ENCODE data around the gene SHISA6.

Gene SHISA6

GRCh38 chr17:11240841-11241610 is at the start of gene SHISA6:
SHISA6 (plus strand) TSS chr17:11241213.
- no peak for DNase-seq (ENCODE audit: low spot score)
- no peak for FAIRE-seq

- no peak for FAIRE-seq
- DNase-seq (ENCODE audit: low spot score): no peak
These were observed 45.2 kb upstream of the SHISA6 start for GRCh38 chr17:11195801-11196200.

GRCh38 chr17:11204991-11205390 is 36.0 kb upstream of the SHISA6 start:
- no peak for DNase-seq (ENCODE audit: low spot score)
- no peak for FAIRE-seq

- FAIRE-seq: no peak
- no peak for DNase-seq (ENCODE audit: low spot score)
These were observed 35.4 kb upstream of the SHISA6 start for GRCh38 chr17:11205659-11206058.

- DNase-seq (ENCODE audit: low spot score) (no peak), FAIRE-seq (no peak)
These were observed 31.1 kb upstream of the SHISA6 start for GRCh38 chr17:11209906-11210305.

- DNase-seq (ENCODE audit: low spot score) (no peak), FAIRE-seq (no peak)
These were observed 28.2 kb upstream of the SHISA6 start for GRCh38 chr17:11212792-11213191.

- DNase-seq (ENCODE audit: low spot score) (no peak), FAIRE-seq (no peak)
These were observed 24.0 kb upstream of the SHISA6 start for GRCh38 chr17:11216976-11217375.

- no peak for FAIRE-seq
These were observed 19.8 kb upstream of the SHISA6 start for GRCh38 chr17:11221196-11221595.

GRCh38 chr17:11221721-11222120 is 19.3 kb upstream of the SHISA6 start:
- FAIRE-seq (no peak), DNase-seq (ENCODE audit: low spot score) (no peak)

More at GRCh38 chr17:11221196-11221595, 19.8 kb upstream of the SHISA6 start:
- no peak for DNase-seq (ENCODE audit: low spot score)

- no peak for FAIRE-seq
- no peak for DNase-seq (ENCODE audit: low spot score)
These were observed 2.3 kb upstream of the SHISA6 start for GRCh38 chr17:11238705-11239104.

GRCh38 chr17:11239379-11239970 is 1.5 kb upstream of the SHISA6 start:
- FAIRE-seq (no peak), DNase-seq (ENCODE audit: low spot score) (no peak)

- DNase-seq (ENCODE audit: low spot score): no peak
- no peak for FAIRE-seq
These were observed 772 bp upstream of the SHISA6 start for GRCh38 chr17:11240041-11240840.

GRCh38 chr17:11241611-11242226 is 706 bp downstream of the SHISA6 start:
- FAIRE-seq: no peak
- no peak for DNase-seq (ENCODE audit: low spot score)

GRCh38 chr17:11242411-11242810 is 1.4 kb downstream of the SHISA6 start:
- no peak for DNase-seq (ENCODE audit: low spot score)
- FAIRE-seq: no peak

GRCh38 chr17:11244776-11245175 is 3.8 kb downstream of the SHISA6 start:
- FAIRE-seq (no peak), DNase-seq (ENCODE audit: low spot score) (no peak)

- FAIRE-seq: no peak
- no peak for DNase-seq (ENCODE audit: low spot score)
These were observed 4.2 kb downstream of the SHISA6 start for GRCh38 chr17:11245187-11245586.

- FAIRE-seq: no peak
- no peak for DNase-seq (ENCODE audit: low spot score)
These were observed 4.8 kb downstream of the SHISA6 start for GRCh38 chr17:11245791-11246190.

GRCh38 chr17:11250161-11250560 is 9.1 kb downstream of the SHISA6 start:
- DNase-seq (ENCODE audit: low spot score) (no peak), FAIRE-seq (no peak)

GRCh38 chr17:11251561-11252107 is 10.6 kb downstream of the SHISA6 start:
- FAIRE-seq: no peak
- no peak for DNase-seq (ENCODE audit: low spot score)

- DNase-seq (ENCODE audit: low spot score) (no peak), FAIRE-seq (no peak)
These were observed 11.1 kb downstream of the SHISA6 start for GRCh38 chr17:11252146-11252545.

GRCh38 chr17:11256877-11257276 is 15.9 kb downstream of the SHISA6 start:
- no peak for FAIRE-seq
- DNase-seq (ENCODE audit: low spot score): no peak
